ENCODE results near the gene BUD23.

BUD23 gene, protein sequence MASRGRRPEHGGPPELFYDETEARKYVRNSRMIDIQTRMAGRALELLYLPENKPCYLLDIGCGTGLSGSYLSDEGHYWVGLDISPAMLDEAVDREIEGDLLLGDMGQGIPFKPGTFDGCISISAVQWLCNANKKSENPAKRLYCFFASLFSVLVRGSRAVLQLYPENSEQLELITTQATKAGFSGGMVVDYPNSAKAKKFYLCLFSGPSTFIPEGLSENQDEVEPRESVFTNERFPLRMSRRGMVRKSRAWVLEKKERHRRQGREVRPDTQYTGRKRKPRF

GRCh38 chr7:73683056-73683787 is at the start of gene BUD23, which contains the start of gene DNAJC30:
Gene BUD23 (plus strand): TSS chr7:73683597. CDS start chr7:73683626, 29 bp downstream.
Gene DNAJC30 (minus strand): TSS chr7:73683453. CDS start chr7:73683423, 30 bp downstream.
- peaks cover 44% of the 10 kb centered on the region for H3K4me1 Mint-ChIP-seq
- H3K4me3 Mint-ChIP-seq = peak within 1 kb of the TSS; percentile 100
- H3K36me3 Mint-ChIP-seq = peaks cover 27% of the 10 kb centered on the region
- no peaks in the 10 kb centered on the region for H3K9me3 Mint-ChIP-seq
- H3K27ac Mint-ChIP-seq = peak within 1 kb of the TSS; percentile 100
- ATAC-seq = peak; percentile 99
- H3K27me3 Mint-ChIP-seq = no peaks in the 10 kb centered on the region

DNA sequence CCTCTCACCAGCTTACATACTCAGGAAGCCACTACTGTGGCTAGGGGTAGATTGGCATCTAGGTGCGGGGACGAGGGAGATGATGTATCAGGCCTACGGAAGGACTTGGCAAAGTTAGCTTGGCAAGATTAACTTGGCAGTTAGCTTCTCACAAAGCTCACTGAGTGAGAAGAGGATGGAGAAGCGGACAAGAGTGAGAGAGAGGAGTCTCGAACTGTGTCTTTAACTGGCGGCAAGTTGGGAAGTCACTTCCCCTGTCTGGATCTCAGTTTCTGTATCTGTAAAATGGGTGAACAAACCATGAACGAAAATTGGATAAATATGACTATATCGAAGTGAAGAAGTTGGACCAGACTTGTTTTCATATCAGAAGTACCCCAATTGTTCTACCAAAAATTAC is 49.6 kb upstream of the BUD23 start:
- Mint-ChIP-seq H3K9me3 (no peaks in the 10 kb centered on the region), H3K36me3 (no peaks in the 10 kb centered on the region), H3K27ac (no peak overlapping the region), H3K4me3 (no peak overlapping the region), H3K27me3 (peaks cover 72% of the 10 kb centered on the region), H3K4me1 (no peaks in the 10 kb centered on the region)
- no peak for ATAC-seq

DNA sequence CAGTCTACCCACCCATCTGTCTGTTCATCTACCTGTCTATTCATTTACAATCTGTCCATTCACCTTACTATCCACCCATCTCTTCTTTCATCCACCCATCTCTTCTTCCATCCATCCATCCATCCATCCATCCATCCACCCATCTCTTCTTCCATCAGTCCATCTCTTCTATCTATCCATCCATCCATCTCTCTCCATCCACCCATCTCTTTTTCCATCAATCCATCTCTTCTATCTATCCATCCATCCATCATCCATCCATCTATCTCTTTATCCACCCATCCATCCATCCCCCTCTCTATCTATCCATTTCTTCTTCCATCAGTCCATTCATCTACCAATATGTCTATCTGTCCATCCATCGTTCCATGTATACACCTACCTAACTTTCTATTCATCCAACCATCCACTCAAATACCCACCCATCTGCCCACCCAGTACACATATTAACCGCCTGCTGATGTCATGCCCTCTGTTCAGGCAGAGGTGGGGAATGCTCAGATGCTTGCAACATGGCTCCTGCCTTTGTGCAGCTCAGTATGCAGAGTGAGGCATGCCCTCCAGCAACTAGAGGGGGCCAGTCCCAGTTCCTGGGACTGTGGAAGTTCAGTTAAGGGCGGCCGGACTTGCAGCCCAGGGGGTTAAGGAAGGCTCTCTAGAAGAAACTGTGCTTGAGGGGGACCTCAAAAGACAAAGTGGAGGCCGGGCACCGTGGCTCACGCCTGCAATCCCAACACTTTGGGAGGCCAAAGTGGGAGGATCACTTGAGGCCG is 47.8 kb upstream of the BUD23 start:
- no peak for ATAC-seq
- Mint-ChIP-seq H3K9me3 (no peaks in the 10 kb centered on the region), H3K4me3 (no peak overlapping the region), H3K36me3 (no peaks in the 10 kb centered on the region), H3K27ac (no peak overlapping the region), H3K27me3 (peaks cover 68% of the 10 kb centered on the region), H3K4me1 (no peaks in the 10 kb centered on the region)

GRCh38 chr7:73638911-73639310 is 44.5 kb upstream of the BUD23 start:
- no peak overlapping the region for H3K4me3 Mint-ChIP-seq
- no peaks in the 10 kb centered on the region for H3K9me3 Mint-ChIP-seq
- H3K27me3 Mint-ChIP-seq = peaks cover 44% of the 10 kb centered on the region
- no peaks in the 10 kb centered on the region for H3K36me3 Mint-ChIP-seq
- no peaks in the 10 kb centered on the region for H3K4me1 Mint-ChIP-seq
- no peak overlapping the region for H3K27ac Mint-ChIP-seq
- ATAC-seq = no peak

GRCh38 chr7:73642834-73643233 is 40.6 kb upstream of the BUD23 start:
- H3K4me1 Mint-ChIP-seq = no peaks in the 10 kb centered on the region
- no peaks in the 10 kb centered on the region for H3K36me3 Mint-ChIP-seq

GRCh38 chr7:73644688-73645286 is 38.6 kb upstream of the BUD23 start:
- peaks cover 49% of the 10 kb centered on the region for H3K27me3 Mint-ChIP-seq
- ATAC-seq = no peak
- H3K36me3 Mint-ChIP-seq = no peaks in the 10 kb centered on the region
- no peak overlapping the region for H3K27ac Mint-ChIP-seq
- H3K4me3 Mint-ChIP-seq = no peak overlapping the region
- no peaks in the 10 kb centered on the region for H3K9me3 Mint-ChIP-seq
- peaks cover 19% of the 10 kb centered on the region for H3K4me1 Mint-ChIP-seq

More at GRCh38 chr7:73642834-73643233, 40.6 kb upstream of the BUD23 start:
- Mint-ChIP-seq H3K27me3 (peaks cover 44% of the 10 kb centered on the region), H3K27ac (no peak overlapping the region), H3K9me3 (no peaks in the 10 kb centered on the region), H3K4me3 (no peak overlapping the region)
- ATAC-seq = no peak

DNA sequence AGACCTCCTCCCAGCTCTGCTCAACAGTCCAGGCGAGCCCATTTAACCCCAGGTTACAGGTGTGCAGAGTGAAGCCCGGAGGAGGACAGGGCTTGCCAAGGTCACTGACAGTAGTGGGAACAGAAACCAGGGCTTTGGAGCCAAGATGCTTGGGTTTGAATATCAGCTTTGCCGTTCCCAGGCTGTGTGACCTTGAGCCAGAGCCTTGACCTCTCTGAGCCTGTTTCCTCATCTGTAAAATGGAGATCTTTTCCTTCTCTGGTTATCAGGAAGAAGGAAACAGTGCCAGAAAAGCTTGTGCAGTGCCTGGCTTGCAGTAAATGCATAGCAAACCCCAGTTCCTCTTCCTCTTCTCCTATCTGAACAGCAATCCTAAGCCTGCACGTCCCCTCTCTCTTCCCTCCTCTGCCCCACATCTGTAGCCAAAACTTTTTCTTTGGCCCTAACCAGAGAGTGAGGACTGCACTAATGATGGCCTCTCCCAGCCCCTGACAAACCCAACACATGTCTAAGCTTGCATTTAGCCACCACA is 37.7 kb upstream of the BUD23 start:
- no peak overlapping the region for H3K27ac Mint-ChIP-seq
- no peaks in the 10 kb centered on the region for H3K36me3 Mint-ChIP-seq
- H3K9me3 Mint-ChIP-seq = no peaks in the 10 kb centered on the region
- H3K4me1 Mint-ChIP-seq = peaks cover 19% of the 10 kb centered on the region
- no peak overlapping the region for H3K4me3 Mint-ChIP-seq
- no peak for ATAC-seq
- peaks cover 58% of the 10 kb centered on the region for H3K27me3 Mint-ChIP-seq

- Mint-ChIP-seq H3K4me1 (peaks cover 19% of the 10 kb centered on the region), H3K36me3 (no peaks in the 10 kb centered on the region), H3K9me3 (no peaks in the 10 kb centered on the region), H3K4me3 (no peak overlapping the region), H3K27ac (no peak overlapping the region), H3K27me3 (peaks cover 72% of the 10 kb centered on the region)
- no peak for ATAC-seq
Observed at GRCh38 chr7:73646785-73647724, 36.3 kb upstream of the BUD23 start.

GRCh38 chr7:73647725-73648592 is 35.4 kb upstream of the BUD23 start:
- peak overlapping the region; percentile 72 for H3K4me3 Mint-ChIP-seq

GRCh38 chr7:73648593-73649332 is 34.6 kb upstream of the BUD23 start:
- Mint-ChIP-seq H3K9me3 (no peaks in the 10 kb centered on the region), H3K4me1 (peaks cover 19% of the 10 kb centered on the region), H3K4me3 (peak overlapping the region; percentile 72), H3K27ac (peak overlapping the region; percentile 33), H3K36me3 (no peaks in the 10 kb centered on the region), H3K27me3 (peaks cover 85% of the 10 kb centered on the region)
- no peak for ATAC-seq

More at GRCh38 chr7:73647725-73648592, 35.4 kb upstream of the BUD23 start:
- Mint-ChIP-seq H3K27ac (peak overlapping the region; percentile 33), H3K27me3 (peaks cover 81% of the 10 kb centered on the region), H3K36me3 (no peaks in the 10 kb centered on the region), H3K4me1 (peaks cover 19% of the 10 kb centered on the region), H3K9me3 (no peaks in the 10 kb centered on the region)
- peak; percentile 62 for ATAC-seq

GRCh38 chr7:73649576-73649975 is 33.8 kb upstream of the BUD23 start:
- peaks cover 19% of the 10 kb centered on the region for H3K4me1 Mint-ChIP-seq
- H3K36me3 Mint-ChIP-seq = no peaks in the 10 kb centered on the region
- no peak overlapping the region for H3K27ac Mint-ChIP-seq
- no peaks in the 10 kb centered on the region for H3K9me3 Mint-ChIP-seq
- ATAC-seq = no peak
- H3K27me3 Mint-ChIP-seq = peaks cover 81% of the 10 kb centered on the region
- H3K4me3 Mint-ChIP-seq = peak overlapping the region; percentile 27

GRCh38 chr7:73650524-73650923 is 32.9 kb upstream of the BUD23 start:
- peaks cover 19% of the 10 kb centered on the region for H3K4me1 Mint-ChIP-seq
- H3K4me3 Mint-ChIP-seq = no peak overlapping the region
- ATAC-seq = no peak
- peaks cover 2% of the 10 kb centered on the region for H3K9me3 Mint-ChIP-seq
- H3K27me3 Mint-ChIP-seq = peaks cover 82% of the 10 kb centered on the region
- no peak overlapping the region for H3K27ac Mint-ChIP-seq
- no peaks in the 10 kb centered on the region for H3K36me3 Mint-ChIP-seq

DNA sequence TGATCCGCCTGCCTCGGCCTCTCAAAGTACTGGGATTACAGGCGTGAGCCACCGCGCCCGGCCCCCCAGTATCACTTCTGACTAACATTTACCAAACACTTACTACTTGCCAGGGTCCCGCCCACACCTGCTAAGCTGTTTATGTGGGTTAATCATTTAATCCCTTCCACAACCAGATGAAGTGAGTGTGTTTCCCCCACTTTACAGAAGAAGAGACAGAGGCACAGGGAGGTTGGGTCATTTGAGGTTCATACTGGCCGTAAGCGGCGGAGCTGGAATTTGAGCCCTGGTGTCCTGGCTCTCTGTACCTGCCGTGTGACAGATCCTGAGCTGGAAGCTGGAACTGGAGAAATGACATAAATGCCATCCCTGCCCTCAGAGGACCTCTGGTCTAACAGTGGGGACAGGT is 30.9 kb upstream of the BUD23 start:
- Mint-ChIP-seq H3K4me3 (no peak overlapping the region), H3K4me1 (peaks cover 19% of the 10 kb centered on the region), H3K9me3 (peaks cover 2% of the 10 kb centered on the region), H3K36me3 (no peaks in the 10 kb centered on the region), H3K27me3 (peaks cover 66% of the 10 kb centered on the region), H3K27ac (no peak overlapping the region)
- no peak for ATAC-seq

All from stimulated activated memory B cell treated with anti-CD40 and anti-IgM and Interleukin-4, amounts not matched to agents 10 μg/mL and 1 μg/mL and 100 μg/mL, for 72 hours (primary cell).